ENCODE measurements around the gene CTXN1.
"Not testable (repeated sequence)": the region's sequence is repeated elsewhere in the genome, so short reads cannot be mapped to it uniquely, and the experiment has no call there.

The CTXN1 gene

DNA sequence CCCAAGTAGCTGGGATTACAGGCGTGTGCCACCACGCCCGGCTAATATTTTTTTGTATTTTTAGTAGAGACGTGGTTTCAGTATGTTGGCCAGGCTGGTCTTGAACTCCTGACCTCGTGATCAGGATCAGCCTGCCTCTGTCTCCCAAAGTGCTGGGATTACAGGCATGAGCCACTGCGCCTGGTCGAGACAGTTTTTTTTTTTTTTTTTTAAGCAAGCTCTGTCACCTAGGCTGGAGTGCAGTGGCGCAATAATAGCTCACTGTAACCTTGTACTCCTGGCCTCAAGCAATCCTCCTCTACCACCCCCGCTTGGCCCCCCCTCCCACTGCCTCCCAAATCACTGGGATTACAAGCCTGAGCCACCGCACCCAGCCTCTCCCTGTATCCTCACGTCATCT, 28.6 kb downstream of the CTXN1 start:
- no peak for DNase-seq

DNA sequence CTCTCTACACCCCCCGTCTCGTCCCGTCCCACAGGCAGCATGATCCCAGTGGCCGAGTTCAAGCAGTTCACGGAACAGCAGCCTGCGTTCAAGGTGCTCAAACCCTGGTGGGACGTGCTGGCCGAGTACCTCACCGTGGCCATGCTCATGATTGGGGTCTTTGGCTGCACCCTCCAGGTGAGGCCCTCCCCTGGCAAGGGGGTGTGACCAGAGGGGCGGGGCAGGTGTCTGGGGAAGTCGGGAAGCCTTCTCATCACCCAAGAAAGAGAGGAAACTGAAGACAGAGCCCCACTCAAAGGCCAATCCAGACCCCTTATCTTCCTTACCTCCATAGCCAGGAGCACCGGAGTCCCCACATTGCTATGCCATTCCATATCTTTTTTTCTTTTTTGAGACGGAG, 30.4 kb downstream of the CTXN1 start:
- DNase-seq: no peak

DNA sequence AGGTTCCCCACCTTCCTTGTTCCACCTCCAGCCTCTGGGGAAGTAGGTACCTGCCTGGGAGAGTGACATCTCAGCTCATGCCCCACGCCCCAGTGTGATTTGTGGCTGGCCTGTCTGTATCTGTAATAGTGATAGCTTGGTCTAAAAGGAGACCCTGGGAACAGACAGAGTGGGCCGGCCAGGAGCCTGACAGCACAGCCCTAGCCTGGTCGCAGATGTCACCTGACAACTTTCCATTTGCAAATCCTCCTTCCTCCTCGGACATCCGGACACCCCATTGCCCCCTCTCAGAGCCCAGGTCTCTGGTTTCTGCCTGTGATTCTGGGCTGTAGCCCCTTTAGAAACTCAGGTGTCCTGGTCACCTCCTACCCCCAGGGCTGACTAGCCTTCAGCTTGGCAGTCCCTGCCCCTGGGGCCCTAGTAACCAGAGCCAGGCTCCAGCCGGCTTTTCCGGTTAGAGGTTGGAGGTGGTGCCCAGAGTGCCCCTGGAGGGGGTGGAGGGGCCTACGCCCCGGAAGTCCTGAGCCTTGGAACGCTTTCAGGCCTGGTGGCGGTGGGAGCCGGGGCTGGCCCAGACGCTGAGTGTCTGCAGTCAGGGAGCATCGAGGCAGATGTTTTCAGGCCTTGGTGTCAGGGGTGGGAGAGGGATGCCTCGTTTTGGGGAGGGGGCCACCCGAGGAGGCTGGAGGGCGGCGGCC, 31.2 kb downstream of the CTXN1 start:
- no peak for DNase-seq

DNA sequence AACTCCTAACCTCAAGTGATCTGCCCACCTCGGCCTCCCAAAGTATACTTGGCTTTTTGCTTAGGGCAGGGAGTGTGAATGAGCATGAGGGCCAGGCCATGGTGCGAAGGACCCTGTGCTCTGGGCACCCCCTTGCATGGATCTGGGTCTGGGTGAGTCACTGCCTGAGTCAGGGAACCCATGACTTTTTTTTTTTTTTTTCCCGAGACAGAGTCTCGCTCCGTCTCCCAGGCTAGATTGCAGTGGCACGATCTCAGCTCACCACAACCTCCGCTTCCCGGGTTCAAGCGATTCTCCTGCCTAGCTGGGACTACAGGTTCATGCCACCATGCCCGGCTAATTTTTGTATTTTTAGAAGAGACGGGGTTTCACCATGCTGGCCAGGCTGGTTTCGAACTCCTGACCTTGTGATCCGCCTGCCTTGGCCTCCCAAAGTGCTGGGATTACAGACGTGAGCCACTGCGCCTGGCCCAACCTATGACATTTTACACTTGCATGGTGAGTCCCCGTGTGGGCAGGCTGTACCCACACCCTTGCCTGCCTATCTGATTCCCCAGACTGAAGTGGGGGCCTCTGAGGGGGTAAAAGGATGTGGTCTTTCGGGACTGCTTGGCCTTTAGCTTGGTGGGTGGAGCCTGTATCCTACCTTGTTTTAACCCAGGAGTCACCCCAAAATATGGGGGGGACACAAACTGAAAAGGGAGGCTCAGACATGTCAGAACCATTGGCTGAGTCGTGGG, 32.4 kb downstream of the CTXN1 start:
- DNase-seq: not testable (repeated sequence)

DNA sequence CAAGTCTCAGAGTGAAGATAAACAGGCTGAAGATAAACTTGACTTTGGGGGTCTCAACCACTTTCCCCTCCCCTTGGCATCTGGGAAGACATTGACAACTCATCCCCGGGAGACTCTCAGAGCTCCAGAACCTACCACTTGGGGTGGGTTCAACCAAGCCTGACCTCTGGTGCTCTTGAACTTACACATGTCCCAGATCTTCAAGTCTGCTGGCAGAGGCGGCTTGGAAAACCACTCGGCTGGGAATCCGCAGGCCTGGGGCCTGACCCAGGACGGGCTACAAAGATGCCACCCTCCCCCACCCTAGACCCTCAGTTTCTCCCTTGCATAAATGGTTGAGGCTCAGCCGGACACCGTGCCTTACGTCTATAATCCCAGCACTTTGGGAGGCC, 37.1 kb downstream of the CTXN1 start:
- DNase-seq: no peak

DNA sequence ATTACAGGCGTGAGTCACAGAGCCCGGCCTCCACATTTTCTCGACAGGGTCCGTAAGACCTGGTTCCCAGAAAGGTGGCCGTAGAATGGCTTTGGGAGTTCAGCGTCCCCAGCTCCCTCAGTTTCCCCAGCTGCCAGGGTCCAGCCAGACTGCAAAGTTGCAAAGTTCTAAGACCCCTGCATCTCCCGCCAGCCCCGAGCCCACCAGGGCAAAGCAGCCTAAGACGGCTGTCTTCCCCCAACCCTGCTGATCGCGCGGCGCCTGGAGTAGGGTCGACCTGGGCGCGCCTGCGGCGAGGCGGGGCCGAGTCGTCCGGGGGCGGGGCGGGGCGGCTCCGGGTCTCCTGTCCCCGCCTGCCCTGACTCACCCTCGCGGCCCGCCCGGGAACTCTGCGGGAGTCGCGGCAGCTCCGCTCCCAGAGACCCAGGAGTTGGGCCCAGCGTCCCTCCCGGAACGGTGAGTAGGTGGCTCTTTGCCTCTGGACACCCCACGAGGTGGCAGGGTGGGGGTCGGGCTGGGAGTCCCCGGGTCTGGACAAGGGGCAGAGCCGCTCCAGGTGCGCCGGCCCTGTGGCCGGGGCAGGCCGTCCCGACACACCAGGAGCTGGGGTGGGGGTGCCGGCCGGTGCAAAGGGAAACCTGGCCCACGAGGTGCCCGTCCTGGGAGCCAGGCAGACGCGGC, 37.6 kb downstream of the CTXN1 start, which contains the start of gene LRRC8E:
Gene LRRC8E (plus strand): TSS at position 366 of the 681 bp plus-strand sequence. CDS start 7,094 bp downstream, outside the sequence.
- peak; percentile 26 for DNase-seq

DNA sequence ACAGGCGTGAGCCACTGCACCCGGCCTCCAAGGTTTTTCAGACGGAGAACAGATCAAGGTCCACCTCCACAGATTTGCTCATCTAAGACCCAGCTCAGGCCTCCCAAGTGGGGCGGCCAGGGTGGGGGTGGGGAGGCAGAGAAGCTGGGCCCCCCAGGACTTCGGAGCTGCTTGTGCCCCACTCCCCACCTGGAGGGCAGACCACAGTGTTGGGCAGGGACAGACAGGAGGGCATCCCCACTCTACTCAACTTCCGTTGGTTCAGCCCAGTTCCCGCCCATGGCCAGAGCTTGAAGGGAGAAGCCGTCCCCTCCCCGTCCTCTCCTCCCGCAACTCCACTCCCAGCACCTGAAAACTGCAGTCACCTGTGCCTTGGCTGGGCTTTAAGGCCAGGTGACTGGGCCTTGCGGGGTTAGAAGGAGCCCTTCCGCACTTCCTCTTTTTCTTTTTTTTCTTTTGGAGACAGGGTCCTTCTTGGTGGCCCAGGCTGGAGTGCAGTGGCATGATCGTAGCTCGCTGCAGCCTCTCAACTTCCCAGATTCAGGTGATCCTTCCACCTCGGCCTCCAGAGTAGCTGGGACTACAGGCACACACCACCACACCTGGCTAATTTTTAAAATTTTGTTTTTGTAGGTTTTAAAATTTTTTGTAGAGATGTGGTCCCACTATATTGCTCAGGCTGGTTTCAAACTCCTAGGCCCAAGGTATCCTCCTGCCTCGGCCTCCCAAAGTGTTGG, 38.4 kb downstream of the CTXN1 start:
- no peak for DNase-seq

DNA sequence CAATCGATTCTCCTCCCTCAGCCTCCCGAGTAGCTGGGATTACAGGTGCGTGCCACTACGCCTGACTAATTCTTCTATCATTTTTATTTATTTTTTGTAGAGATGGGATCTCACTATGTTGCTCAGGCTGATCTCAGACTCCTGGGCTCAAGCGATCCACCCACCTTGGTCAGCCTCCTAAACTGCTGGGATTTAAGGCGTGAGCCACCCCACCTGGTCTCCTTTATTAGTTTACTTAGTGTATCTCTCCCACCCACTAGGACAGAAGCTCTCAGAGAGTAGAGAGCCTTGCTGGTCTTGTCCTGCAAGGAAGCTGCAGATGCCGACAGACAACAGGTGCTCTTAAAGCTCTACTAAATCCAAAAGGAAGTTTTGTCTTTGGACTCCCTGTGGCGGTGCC, 40.1 kb downstream of the CTXN1 start:
- DNase-seq: no peak

DNA sequence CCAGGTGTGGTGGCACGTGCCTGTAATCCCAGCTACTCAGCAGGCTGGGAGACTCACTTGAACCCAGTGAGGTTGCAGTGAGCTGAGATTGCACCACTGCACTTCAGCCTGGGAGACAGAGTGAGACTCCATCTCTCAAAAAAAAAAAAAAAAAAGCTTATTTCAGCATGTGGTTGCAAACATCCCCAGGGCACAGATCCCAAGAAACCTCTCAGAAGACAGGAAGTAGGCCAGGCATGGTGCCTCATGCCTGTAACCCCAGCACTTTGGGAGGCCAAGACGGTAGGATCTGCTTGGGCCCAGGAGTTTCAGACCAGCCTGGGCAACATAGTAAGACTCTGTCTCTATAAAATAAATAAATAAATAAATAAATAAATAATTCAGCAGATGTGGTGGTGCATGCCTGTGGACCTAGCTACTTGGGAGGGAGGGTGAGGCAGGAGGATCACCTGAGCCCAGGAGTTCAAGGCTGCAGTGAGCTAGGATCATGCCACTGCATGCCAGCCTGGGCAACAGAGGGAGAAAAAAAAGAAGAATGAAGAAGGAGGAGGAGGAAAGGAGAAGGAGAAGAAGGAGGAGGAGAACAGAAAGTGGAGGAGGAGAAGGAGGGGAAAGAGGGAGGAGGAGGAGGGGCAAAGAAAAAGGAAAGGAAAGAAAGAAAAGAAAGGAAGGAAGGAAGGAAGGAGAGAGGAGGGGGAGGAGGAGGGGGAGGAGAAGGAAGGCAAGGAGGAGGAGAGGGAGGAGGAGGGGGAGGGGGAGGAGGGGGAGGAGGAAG, 42.0 kb downstream of the CTXN1 start:
- DNase-seq: no peak

DNA sequence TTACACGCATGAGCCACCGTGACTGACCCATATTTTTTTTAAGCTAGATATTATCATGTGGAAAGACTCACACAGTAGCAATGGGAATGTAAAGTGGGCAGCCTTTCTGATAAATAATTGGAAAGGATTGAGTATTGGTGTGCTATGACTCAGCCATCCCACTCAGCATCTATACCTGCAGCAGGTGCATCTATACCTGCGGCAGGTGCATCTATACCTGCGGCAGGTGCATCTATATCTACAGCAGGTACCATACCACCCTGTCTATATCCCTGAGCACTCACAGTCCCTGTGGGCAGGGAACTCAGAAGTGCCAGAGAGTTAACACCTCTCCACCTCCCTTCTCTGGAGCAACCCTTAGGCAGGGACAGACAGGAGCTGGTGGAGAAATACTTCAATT, 42.8 kb downstream of the CTXN1 start:
- no peak for DNase-seq

DNA sequence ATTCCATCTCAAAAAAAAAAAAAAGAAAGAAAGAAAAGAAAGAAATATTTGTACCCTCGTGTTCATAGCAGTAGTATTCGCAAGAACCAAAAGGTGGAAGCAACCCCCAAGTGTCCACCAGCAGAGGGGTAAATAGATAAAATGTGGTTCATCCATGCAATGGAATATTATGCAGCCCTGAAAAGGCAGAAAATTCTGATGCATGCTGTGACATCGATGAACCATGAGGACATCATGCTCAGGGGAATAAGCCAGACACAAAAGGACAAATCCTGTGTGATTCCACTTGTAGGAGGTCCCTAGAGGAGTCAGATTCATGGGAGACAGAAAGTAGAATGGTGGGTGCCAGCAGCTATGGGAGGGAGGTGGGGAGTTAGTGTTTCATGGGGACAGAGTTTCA, 44.0 kb downstream of the CTXN1 start:
- DNase-seq: no peak

DNA sequence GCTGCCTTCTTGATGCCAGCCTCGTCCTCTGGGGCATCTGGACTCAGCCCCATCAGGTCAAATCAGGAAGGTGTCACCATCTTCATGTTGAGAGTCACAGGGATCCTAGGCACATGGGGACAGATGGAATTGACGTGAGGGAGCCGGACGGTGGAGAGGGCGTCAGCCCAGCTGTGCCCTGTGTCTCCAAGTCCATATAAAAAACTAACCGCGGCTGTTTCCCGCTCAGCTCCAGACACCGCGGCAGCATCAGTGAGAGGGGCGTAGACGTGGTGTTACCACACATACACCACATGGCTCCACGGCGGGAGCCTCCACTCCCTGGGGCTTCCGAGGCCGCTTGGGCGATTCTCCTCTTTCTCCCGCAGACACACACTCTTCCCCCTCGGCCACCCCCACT, 46.1 kb downstream of the CTXN1 start:
- peak; percentile 20 for DNase-seq

DNA sequence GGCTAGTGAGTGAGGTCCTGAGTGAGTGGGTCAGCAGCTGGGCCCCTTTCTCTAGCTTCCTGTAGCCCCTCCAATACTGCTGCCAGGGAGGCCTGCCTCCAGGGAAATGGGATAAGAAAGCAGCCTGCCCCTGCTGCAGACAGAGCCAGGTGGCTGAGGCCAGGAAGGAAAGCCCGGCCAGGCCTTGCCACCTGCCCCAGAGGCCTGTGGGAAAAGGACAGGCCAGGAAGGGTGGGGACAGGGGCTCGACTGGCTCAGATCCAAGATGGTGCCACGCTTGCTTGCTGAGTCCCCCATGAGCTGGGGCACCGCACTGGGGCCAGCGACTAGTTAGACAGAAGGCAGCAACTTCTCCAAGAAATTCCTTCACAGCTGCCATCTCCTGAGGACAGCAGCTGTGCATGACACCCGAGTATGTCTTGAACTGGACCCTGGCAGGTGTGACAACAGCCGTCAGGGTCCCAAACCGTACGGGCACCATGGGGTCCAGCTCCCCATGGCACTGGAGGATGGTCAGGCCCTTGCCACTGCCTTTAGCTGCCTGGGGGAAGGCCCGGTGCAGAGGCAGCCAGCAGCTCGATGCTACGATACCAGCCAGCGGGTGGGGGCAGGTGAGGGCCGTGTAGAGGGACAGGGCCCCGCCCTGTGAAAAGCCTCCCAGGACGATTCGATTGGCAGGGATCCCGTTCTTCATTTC, 46.7 kb downstream of the CTXN1 start:
- no peak for DNase-seq

DNA sequence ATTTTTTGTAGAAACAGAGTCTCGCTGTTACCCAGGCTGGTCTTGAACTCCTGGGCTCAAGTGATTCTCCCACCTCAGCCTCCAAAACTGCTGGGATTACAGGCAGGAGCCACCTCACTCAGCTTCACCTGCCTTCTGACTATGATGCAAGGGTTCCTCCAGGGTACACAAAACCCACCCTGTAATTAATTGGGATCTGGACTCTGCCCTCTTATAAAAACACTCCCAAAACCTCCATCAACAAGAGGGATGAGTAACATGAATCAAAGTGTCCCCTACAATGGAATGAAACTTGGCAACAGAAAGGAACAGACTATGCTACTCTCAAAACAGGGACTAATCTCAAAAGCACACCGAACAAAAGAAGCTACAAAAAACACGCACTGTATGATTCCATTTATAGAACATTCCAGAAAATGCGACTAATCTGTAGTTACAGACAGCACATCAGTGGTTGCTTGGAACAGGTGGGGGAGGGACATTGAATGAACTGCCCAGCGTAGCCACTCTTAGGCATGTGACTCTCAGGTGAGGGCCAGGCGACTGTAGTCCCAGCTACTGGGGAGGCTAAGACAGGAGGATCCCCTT, 48.6 kb downstream of the CTXN1 start:
- DNase-seq: no peak

DNA sequence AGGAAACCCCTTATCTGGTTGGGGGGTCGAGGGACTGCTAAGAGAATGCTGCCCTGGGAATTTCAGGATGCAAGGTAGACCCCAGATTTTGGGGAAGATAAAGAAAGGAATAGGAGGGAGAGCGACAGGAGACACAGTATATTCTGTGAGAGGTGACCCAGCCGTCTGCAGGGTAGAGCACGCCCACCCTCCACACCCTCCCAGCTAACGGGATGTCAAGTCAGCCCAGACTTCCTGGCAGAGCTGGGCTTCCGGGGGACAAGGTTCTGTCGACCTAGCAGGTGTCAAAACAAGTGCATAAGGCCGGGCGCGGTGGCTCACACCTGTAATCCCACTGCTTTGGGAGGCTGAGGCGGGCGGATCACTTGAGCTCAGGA, 51.0 kb downstream of the CTXN1 start:
- no peak for DNase-seq

Measured in retina (tissue), 1 donor.